Measurements from ENCODE around the gene MCC.

GRCh38 chr5:113106821-113107220, 381.4 kb downstream of the MCC start:
- no peak for TF ChIP-seq YY1 (IDR thresholded peaks at IDR 0.05; ENCODE audit: insufficient read depth, insufficient read length)
- TF ChIP-seq ZNF274 (IDR thresholded peaks at IDR 0.05; ENCODE audit: low read depth, low read length): no peak
- TF ChIP-seq SUZ12 (IDR thresholded peaks at IDR 0.05; ENCODE audit: extremely low read depth, insufficient read depth, insufficient read length): no peak
